Pancreas (tissue), 10 donors: ENCODE results near the gene PHB1. TPM values are rescaled to one million over a fixed set of nuclear protein-coding genes. Genes with fewer than 3 reads are reported as not detected.
"Not testable (repeated sequence)": the region's sequence is repeated elsewhere in the genome, so short reads cannot be mapped to it uniquely, and the experiment has no call there.

Experiments used
- ATAC-seq, 4 donors: fragments of 200-7000 bp; cut with Tn5 transposase; one replicate each; pipeline versions ENCODE4 v1.8.0 to v1.9.1; 2020; ENCODE audit warnings: mild to moderate bottlenecking in 4 of 4, moderate library complexity in 4 of 4
- DNase-seq, 6 donors: peaks; one replicate each; pipeline ENCODE4 v3.0.0-alpha.2; 2020
- FAIRE-seq: peaks from 2 replicates; lab custom pipeline; 2012; peaks lifted over from hg19 to GRCh38; lab: Jason Lieb, UNC
- H3K27ac ChIP-seq, 4 donors: fragments of 200-600 bp; sonication (generic); 1 replicate in 3 of 4; 2 replicates in 1 of 4; pipeline versions ENCODE4 v1.5.0 to v1.8.0; 2020
- H3K27me3 ChIP-seq, 4 donors: fragments of 200-600 bp; one replicate each; pipeline ENCODE4 v1.8.0; 2021
- H3K36me3 ChIP-seq, 3 donors: fragments of 200-600 bp; sonication (generic) in 1 of 3; one replicate each; pipeline versions ENCODE4 v1.5.0 to v1.8.0; 2020 to 2021
- H3K4me1 ChIP-seq, 3 donors: fragments of 200-600 bp; one replicate each; pipeline ENCODE4 v1.8.0; 2021
- H3K4me3 ChIP-seq, 4 donors: fragments of 200-600 bp; sonication (generic) in 2 of 4; one replicate each; pipeline versions ENCODE4 v1.5.0 to v1.8.0; 2020 to 2021
- H3K9me3 ChIP-seq, 4 donors: fragments of 200-600 bp; one replicate each; pipeline ENCODE4 v1.8.0; 2021
- WGBS, 2 donors: extraction: QIAGEN DNeasy Blood & Tissue Kit; methylation state at CpG; one replicate each; pipeline ENCODE4 v1.1.7; 2013; 5-methylcytosine and 5-hydroxymethylcytosine counted together
- intact Hi-C, 3 donors: fragments of 100-400 bp; cut with DNase I; formaldehyde crosslinking; loops; one replicate each; pipeline versions ENCODE4 v1.11.1 to v1.14.2; 2022
- polyA plus RNA-seq, 2 donors: library from polyadenylated mRNA; stranded (reverse); fragments of 200-250 nt; gene quantifications; one replicate each; pipeline ENCODE4 v1.2.3, GENCODE V29; 2013
- total RNA-seq, 6 donors: library from RNA; stranded (reverse); fragmentation: NEBNext Ultra II Directional in 4 of 6; extraction: Animal tissue kit (Norgen Biotek cat#: 25700) in 4 of 6; gene quantifications; one replicate each; pipeline versions ENCODE4 v1.2.1 to v1.2.4, GENCODE V29; 2021 to 2023
- TF ChIP-seq, protein P1 (sequence below), 4 donors: fragments of 200-600 bp; sonication (generic) in 3 of 4; IDR thresholded peaks; one replicate each; pipeline versions ENCODE4 v1.5.0 to v1.8.0; 2021; ENCODE audit warnings: antibody characterized with exemption in 4 of 4
- donor health status: healthy with polysubstance abuse.
- donor health status: DM: no; HTN: no; CAD: no; lungs with moderate emphysema.
- donor health status: DM: no; HTN: no; CAD: no.
- donor health status: control.
- donor health status: control.
- donor health status: Bipolar disorder and iron deficiency.
- donor health status: DM: yes; HTN: yes; CAD: no.
- donor health status: DM: no; HTN: no; CAD: no.
- donor health status: DM: no; HTN: no; CAD: no.
- donor health status: DM: yes; HTN: yes; CAD: no.

Gene PHB1
- total and polyA plus RNA-seq, 8 donors, result 30.1 to 71.8 (median 55.7) TPM

DNA sequence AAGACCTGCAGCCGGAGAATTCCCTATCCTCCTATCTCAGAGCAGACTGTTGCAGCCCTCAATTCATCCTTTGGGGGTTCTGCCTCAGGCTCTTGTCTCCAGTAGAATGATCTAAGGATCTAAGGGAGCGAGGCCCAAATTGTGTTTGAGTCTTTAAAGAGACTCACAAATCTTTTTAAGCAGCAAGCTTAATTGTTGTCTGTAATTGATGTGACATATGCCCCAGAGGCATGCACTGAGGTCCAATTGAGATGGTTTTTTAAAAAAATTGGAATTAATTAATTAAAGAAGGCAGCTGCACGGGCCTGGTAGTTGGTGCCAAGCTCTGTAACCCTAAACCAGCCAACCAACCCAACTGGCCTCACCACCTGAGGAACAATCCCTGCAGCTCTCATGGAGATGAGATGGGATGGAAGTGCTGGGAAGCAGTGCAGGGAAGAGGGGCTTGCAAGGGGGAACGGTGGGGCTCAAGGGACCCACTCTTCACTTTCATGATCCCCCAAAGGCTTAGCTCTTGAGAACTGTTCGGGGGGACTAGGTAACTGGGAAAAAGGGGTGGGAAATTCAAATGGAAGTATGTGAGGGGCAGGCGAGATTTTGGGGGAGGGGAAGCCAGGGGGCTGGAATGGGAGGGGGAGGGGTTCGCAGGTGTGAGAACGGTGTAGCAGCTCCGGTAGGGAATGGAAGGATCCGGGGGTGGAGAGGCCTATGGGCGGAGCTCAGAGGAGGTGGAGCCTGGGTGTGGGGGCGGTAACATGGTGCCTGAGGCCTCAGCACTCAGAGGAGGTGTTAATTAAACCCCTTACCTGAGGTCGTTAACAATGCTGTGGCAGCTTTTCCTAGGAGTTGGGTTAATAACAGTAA is 43.5 kb downstream of the PHB1 start:
- Histone ChIP-seq H3K27ac (no peak overlapping the region), H3K9me3 (no peaks in the 10 kb centered on the region), H3K4me1 (no peaks in the 10 kb centered on the region), H3K4me3 (no peak overlapping the region), H3K36me3 (no peaks in the 10 kb centered on the region), H3K27me3 (no peaks in the 10 kb centered on the region)
- DNase-seq, result no peak
- intact Hi-C loops, result no loop called here
- TF ChIP-seq, protein P1, sequence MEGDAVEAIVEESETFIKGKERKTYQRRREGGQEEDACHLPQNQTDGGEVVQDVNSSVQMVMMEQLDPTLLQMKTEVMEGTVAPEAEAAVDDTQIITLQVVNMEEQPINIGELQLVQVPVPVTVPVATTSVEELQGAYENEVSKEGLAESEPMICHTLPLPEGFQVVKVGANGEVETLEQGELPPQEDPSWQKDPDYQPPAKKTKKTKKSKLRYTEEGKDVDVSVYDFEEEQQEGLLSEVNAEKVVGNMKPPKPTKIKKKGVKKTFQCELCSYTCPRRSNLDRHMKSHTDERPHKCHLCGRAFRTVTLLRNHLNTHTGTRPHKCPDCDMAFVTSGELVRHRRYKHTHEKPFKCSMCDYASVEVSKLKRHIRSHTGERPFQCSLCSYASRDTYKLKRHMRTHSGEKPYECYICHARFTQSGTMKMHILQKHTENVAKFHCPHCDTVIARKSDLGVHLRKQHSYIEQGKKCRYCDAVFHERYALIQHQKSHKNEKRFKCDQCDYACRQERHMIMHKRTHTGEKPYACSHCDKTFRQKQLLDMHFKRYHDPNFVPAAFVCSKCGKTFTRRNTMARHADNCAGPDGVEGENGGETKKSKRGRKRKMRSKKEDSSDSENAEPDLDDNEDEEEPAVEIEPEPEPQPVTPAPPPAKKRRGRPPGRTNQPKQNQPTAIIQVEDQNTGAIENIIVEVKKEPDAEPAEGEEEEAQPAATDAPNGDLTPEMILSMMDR (IDR thresholded peaks at IDR 0.05), result no peak
- FAIRE-seq, result no peak
- WGBS, 2 donors, result 50 to 63% methylated on average over 13 of the region's 13 CpGs
- ATAC-seq, result no peak

- no peak overlapping the region for H3K27ac ChIP-seq
- H3K9me3 ChIP-seq, result no peaks in the 10 kb centered on the region
- WGBS, 2 donors, result 61 to 62% methylated on average over 1 of the region's 1 CpG
- FAIRE-seq (no peak), ATAC-seq (no peak), DNase-seq (no peak)
- TF ChIP-seq, protein P1 (IDR thresholded peaks at IDR 0.05), result no peak
- intact Hi-C loops, result no loop called here
- H3K27me3 ChIP-seq, result no peaks in the 10 kb centered on the region
- no peaks in the 10 kb centered on the region for H3K36me3 ChIP-seq
- no peaks in the 10 kb centered on the region for H3K4me1 ChIP-seq
- H3K4me3 ChIP-seq, result no peak overlapping the region
Observed at GRCh38 chr17:49369760-49370159, 44.9 kb downstream of the PHB1 start.

DNA sequence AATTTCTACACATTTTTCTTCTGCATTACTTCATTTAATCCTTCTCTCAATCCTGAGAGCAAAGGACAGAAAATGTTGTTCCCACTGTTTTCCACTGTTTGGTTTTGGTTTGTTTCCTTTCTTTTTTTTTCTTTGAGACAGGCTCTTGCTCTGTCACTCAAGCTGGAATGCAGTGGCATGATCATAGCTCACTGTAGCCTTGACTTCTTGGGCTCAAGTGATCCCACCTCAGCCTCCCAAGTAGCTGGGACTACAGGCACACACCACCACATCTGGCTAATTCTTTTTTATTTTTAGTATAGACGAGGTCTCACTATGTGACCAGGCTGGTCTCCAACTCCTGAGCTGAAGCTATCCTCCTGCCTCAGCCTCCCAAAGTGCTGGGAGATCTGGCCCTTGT is 45.6 kb downstream of the PHB1 start:
- TF ChIP-seq, protein P1 (IDR thresholded peaks at IDR 0.05), result no peak
- 35 to 50% methylated on average over 1 of the region's 1 CpG for WGBS, 2 donors
- DNase-seq, result no peak
- no peak overlapping the region for H3K27ac ChIP-seq
- no peaks in the 10 kb centered on the region for H3K27me3 ChIP-seq
- no peaks in the 10 kb centered on the region for H3K4me1 ChIP-seq
- no peaks in the 10 kb centered on the region for H3K9me3 ChIP-seq
- H3K4me3 ChIP-seq, result no peak overlapping the region
- no peak for ATAC-seq
- H3K36me3 ChIP-seq, result no peaks in the 10 kb centered on the region
- FAIRE-seq, result no peak
- intact Hi-C loops, result no loop called here

DNA sequence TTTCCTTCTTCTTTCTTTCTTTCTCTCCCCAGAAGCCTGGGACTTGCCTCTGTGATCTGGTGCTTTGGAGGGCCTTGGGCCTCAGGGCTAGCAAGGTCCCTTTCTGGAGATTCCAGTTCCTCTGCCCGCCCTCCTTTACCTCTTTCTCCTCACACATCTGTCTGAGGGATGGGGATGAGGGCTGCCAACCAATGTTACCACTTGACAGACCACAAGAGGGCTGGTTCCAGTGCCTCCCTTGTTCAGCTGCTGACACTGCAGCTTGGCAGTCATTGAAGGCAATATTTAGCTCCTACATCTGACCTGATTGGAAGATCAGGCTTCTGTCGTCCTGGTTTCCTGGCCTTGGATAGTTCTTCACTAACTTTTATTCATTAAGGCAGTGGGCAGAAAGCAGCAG is 49.0 kb downstream of the PHB1 start:
- Histone ChIP-seq H3K9me3 (no peaks in the 10 kb centered on the region), H3K27me3 (no peaks in the 10 kb centered on the region), H3K4me3 (no peak overlapping the region), H3K27ac (no peak overlapping the region), H3K4me1 (peaks cover 0 to 6% (median under 1%) of the 10 kb centered on the region in 3 donors), H3K36me3 (no peaks in the 10 kb centered on the region)
- WGBS, 2 donors, result 31 to 48% methylated on average over 2 of the region's 2 CpGs
- FAIRE-seq (no peak), DNase-seq (no peak), ATAC-seq (no peak)
- intact Hi-C loops, result no loop called here
- TF ChIP-seq, protein P1 (IDR thresholded peaks at IDR 0.05), result no peak

DNA sequence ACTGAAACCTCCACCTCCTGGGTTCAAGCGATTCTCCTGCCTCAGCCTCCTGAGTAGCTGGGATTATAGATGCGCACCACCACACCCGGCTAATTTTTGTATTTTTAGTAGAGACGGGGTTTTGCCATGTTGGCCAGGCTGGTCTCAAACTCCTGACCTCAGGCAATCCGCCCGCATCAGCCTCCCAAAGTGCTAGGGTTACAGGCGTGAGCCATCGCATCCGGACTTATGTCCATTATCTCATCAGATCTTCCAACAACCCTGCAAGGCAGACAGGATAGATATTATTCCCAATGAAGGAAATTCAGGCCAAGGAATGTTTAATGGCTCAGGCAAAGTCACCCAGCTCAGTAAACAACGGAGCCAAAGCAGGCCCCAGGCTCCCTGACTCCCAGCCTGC is 49.6 kb downstream of the PHB1 start:
- DNase-seq, H3K9me3 ChIP-seq, intact Hi-C loops, H3K4me3 ChIP-seq, FAIRE-seq, H3K27me3 ChIP-seq, ATAC-seq, H3K36me3 ChIP-seq, H3K27ac ChIP-seq, H3K4me1 ChIP-seq: not testable (repeated sequence)
- WGBS, 2 donors, result 85 to 90% methylated on average over 10 of the region's 10 CpGs
